ENCODE measurements around the gene TTC29. TPM values are rescaled to one million over a fixed set of nuclear protein-coding genes. Genes with fewer than 3 reads are reported as not detected.

The TTC29 gene
- total and polyA plus RNA-seq, 2 donors (not counting 1 experiment from before 2014, with no cell fraction given), result not detected

DNA sequence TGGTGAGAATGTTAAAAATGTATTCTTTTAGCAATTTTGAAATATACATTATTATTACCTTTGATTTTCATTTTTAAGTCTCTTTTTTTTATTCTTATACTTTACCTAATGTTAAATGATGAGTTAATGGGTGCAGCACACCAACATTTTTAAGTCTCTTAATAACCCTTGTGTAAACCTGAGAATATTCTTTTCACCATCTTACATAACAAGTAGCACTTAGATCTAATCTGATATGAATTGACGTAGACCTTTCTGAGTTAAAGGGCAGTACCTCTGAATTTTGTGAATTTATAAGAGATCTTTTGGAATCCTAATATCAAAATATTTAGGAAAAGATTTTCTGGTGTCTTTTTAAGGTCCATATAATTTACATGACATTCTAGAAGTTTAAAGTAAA is 110.6 kb downstream of the TTC29 start:
- intact Hi-C loops (cut with micrococcal nuclease), result no loop called here
- Mint-ChIP-seq H3K4me3 (no peak overlapping the region), H3K4me1 (no peaks in the 10 kb centered on the region), H3K27ac (no peak overlapping the region), H3K27me3 (peaks cover 4% of the 10 kb centered on the region), H3K9me3 (ENCODE audit: insufficient read depth) (no peaks in the 10 kb centered on the region)
- Histone ChIP-seq H3K4me3 (ENCODE audit: control extremely low read depth in 1 of 5, extremely low read depth in 1 of 5, insufficient read depth in 1 of 5, low read depth in 2 of 5, low read length in 4 of 5) (no peak overlapping the region), H3K4me2 (replicated peaks; ENCODE audit: low read depth, low read length, poor library complexity, severe bottlenecking) (no peak overlapping the region), H3K36me3 (replicated peaks in 1 of 2; ENCODE audit: control extremely low read depth in 1 of 2, control insufficient read depth in 1 of 2, extremely low read depth in 1 of 2, insufficient read depth in 2 of 2, low read length in 1 of 2) (no peaks in the 10 kb centered on the region), H3K79me2 (ENCODE audit: control insufficient read depth, insufficient read depth, low read length) (no peaks in the 10 kb centered on the region), H3K9me3 (ENCODE audit: control extremely low read depth in 1 of 3, control insufficient read depth in 2 of 3, insufficient read depth in 1 of 3, low read length in 2 of 3) (no peaks in the 10 kb centered on the region), H3K27ac (ENCODE audit: low read length in 2 of 2) (no peak overlapping the region), H4K20me1 (ENCODE audit: control insufficient read depth, insufficient read depth, low read length, poor library complexity, severe bottlenecking) (no peaks in the 10 kb centered on the region), H2AFZ (ENCODE audit: insufficient read depth, low read depth, low read length, poor library complexity, severe bottlenecking) (no peak overlapping the region), H3K9ac (ENCODE audit: low read length) (no peak overlapping the region), H3K27me3 (replicated peaks in 1 of 4; ENCODE audit: control extremely low read depth in 1 of 4, control insufficient read depth in 3 of 4, insufficient read depth in 4 of 4, low read length in 3 of 4) (no peaks in the 10 kb centered on the region), H3K4me1 (ENCODE audit: control insufficient read depth in 2 of 2, insufficient read depth in 2 of 2, low read length in 2 of 2) (no peaks in the 10 kb centered on the region)
- ChIA-PET CTCF (no interaction called here), POLR2A (no interaction called here)
- no CpG with 5 or more reads among the region's 1 CpG for WGBS (ENCODE audit: insufficient coverage)
- TF ChIP-seq CTCF (IDR thresholded peaks at IDR 0.05) (no peak), EZH2 (IDR thresholded peaks at IDR 0.05; ENCODE audit: borderline replicate concordance, insufficient read depth, low read depth, low read length, poor library complexity, severe bottlenecking) (no peak)
- DNase-seq, result no peak
- ATAC-seq (ENCODE audit: low read depth), result no peak

DNA sequence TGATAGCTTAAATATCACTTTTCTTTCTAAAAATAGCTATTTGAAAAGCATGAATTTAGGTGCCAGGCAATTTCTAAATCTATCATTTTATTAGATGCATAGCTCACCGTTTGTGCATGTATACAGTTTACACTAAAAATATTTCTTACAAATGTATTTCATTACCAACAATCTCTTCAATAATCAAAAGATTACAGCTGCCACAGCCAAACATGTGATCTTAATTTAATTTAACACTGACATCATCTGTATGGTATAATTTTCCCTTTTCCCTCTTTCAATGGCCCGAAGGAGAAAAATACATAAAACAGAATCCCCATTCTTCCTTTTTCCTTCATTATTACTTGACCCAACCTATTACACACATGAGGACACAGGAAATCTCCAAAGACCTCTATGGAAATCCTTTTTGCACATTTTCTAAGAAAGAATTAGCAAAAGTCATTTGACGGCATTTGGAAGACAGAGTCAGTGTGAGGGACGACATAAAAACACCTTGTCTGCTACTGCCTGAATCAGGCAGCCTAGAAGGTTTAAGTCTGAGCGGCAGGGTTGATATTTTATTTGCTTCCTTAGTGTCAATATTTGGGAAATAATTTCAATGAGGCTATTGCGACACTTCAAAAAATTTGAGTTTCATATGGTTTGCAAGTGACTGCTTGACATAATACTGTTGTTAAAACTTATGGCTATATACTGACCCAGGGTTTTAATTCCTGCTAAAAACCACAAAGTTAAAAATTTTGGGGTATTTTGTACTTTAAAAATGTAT is 111.2 kb downstream of the TTC29 start:
- no peaks in the 10 kb centered on the region for H3K4me1 Mint-ChIP-seq
- CTCF ChIA-PET, result no interaction called here
- no peak for ATAC-seq (ENCODE audit: low read depth)

More for the DNA sequence above, 111.2 kb downstream of the TTC29 start:
- Histone ChIP-seq H4K20me1 (ENCODE audit: control insufficient read depth, insufficient read depth, low read length, poor library complexity, severe bottlenecking) (no peaks in the 10 kb centered on the region), H3K36me3 (replicated peaks in 1 of 2; ENCODE audit: control extremely low read depth in 1 of 2, control insufficient read depth in 1 of 2, extremely low read depth in 1 of 2, insufficient read depth in 2 of 2, low read length in 1 of 2) (no peaks in the 10 kb centered on the region), H2AFZ (ENCODE audit: insufficient read depth, low read depth, low read length, poor library complexity, severe bottlenecking) (no peak overlapping the region), H3K4me1 (ENCODE audit: control insufficient read depth in 2 of 2, insufficient read depth in 2 of 2, low read length in 2 of 2) (no peaks in the 10 kb centered on the region), H3K9me3 (ENCODE audit: control extremely low read depth in 1 of 3, control insufficient read depth in 2 of 3, insufficient read depth in 1 of 3, low read length in 2 of 3) (no peaks in the 10 kb centered on the region), H3K27ac (ENCODE audit: low read length in 2 of 2) (no peak overlapping the region), H3K9ac (ENCODE audit: low read length) (no peak overlapping the region), H3K4me3 (ENCODE audit: control extremely low read depth in 1 of 5, extremely low read depth in 1 of 5, insufficient read depth in 1 of 5, low read depth in 2 of 5, low read length in 4 of 5) (no peak overlapping the region), H3K27me3 (replicated peaks in 1 of 4; ENCODE audit: control extremely low read depth in 1 of 4, control insufficient read depth in 3 of 4, insufficient read depth in 4 of 4, low read length in 3 of 4) (no peaks in the 10 kb centered on the region), H3K4me2 (replicated peaks; ENCODE audit: low read depth, low read length, poor library complexity, severe bottlenecking) (no peak overlapping the region), H3K79me2 (ENCODE audit: control insufficient read depth, insufficient read depth, low read length) (no peaks in the 10 kb centered on the region)
- H3K4me3 Mint-ChIP-seq, result no peak overlapping the region
- no peak for TF ChIP-seq CTCF (IDR thresholded peaks at IDR 0.05)
- no peak for TF ChIP-seq EZH2 (IDR thresholded peaks at IDR 0.05; ENCODE audit: borderline replicate concordance, insufficient read depth, low read depth, low read length, poor library complexity, severe bottlenecking)
- H3K9me3 Mint-ChIP-seq (ENCODE audit: insufficient read depth), result no peaks in the 10 kb centered on the region
- POLR2A ChIA-PET, result no interaction called here
- no peak for DNase-seq
- intact Hi-C loops (cut with micrococcal nuclease), result no loop called here
- WGBS (ENCODE audit: insufficient coverage), result 82% methylated on average over 3 of the region's 6 CpGs
- H3K27ac Mint-ChIP-seq, result no peak overlapping the region
- peaks cover 4% of the 10 kb centered on the region for H3K27me3 Mint-ChIP-seq
